H9 (cell line): ENCODE data around the gene R3HDML. TPM values are rescaled to one million over a fixed set of nuclear protein-coding genes. Genes with fewer than 3 reads are reported as not detected.

Experiments
- DNase-seq: peaks from one replicate; pipeline ENCODE4 v3.0.0-alpha.2; 2017
- H2AFZ ChIP-seq: one replicate; pipeline ENCODE4 v1.6.1; 2013; ENCODE audit warnings: mild to moderate bottlenecking, low read length, control low read depth, moderate library complexity
- H2AK5ac ChIP-seq: 2 replicates; pipeline ENCODE4 v1.6.1; 2013; ENCODE audit warnings: low read length, control low read depth, mixed read lengths; ENCODE audit not compliant: insufficient read length
- H2BK120ac ChIP-seq: one replicate; pipeline ENCODE4 v1.6.1; 2013; ENCODE audit warnings: low read depth, mild to moderate bottlenecking, low read length, control low read depth, inconsistent platforms; ENCODE audit not compliant: poor library complexity, severe bottlenecking
- H2BK12ac ChIP-seq: 2 replicates; pipeline ENCODE4 v1.6.1; 2013; ENCODE audit warnings: low read length, control low read depth, mixed read lengths, low read depth; ENCODE audit not compliant: insufficient read length
- H2BK15ac ChIP-seq: 2 replicates; pipeline ENCODE4 v1.6.1; 2013; ENCODE audit warnings: low read depth, low read length, control low read depth
- H2BK20ac ChIP-seq: one replicate; pipeline ENCODE4 v1.6.1; 2013; ENCODE audit warnings: low read depth, mild to moderate bottlenecking, low read length, control low read depth, inconsistent platforms; ENCODE audit not compliant: poor library complexity, severe bottlenecking
- H2BK5ac ChIP-seq: 2 replicates; pipeline ENCODE4 v1.6.1; 2013; ENCODE audit warnings: low read length, control low read depth, mixed read lengths; ENCODE audit not compliant: insufficient read length
- H3K14ac ChIP-seq: 2 replicates; pipeline ENCODE4 v1.6.1; 2013; ENCODE audit warnings: low read length, control low read depth; ENCODE audit not compliant: insufficient read depth
- H3K18ac ChIP-seq: 2 replicates; pipeline ENCODE4 v1.6.1; 2013; ENCODE audit warnings: low read depth, mild to moderate bottlenecking, mixed read lengths, low read length, control low read depth; ENCODE audit not compliant: insufficient read length
- H3K23ac ChIP-seq: 2 replicates; pipeline ENCODE4 v1.6.1; 2013; ENCODE audit warnings: low read length, control low read depth, mixed read lengths, low read depth; ENCODE audit not compliant: insufficient read length
- H3K23me2 ChIP-seq: 2 replicates; pipeline ENCODE4 v1.6.1; 2013; ENCODE audit warnings: low read depth, mild to moderate bottlenecking, mixed read lengths, low read length, control low read depth; ENCODE audit not compliant: insufficient read length, poor library complexity, severe bottlenecking
- H3K27ac ChIP-seq: 2 replicates; pipeline ENCODE4 v1.5.1; 2013; ENCODE audit warnings: low read length, control low read depth, mixed read lengths, low read depth; ENCODE audit not compliant: insufficient read length
- H3K27me3 ChIP-seq: 2 replicates; pipeline ENCODE4 v1.6.1; 2013; ENCODE audit warnings: low read length, control low read depth, inconsistent platforms; ENCODE audit not compliant: insufficient read depth
- H3K4ac ChIP-seq: 2 replicates; pipeline ENCODE4 v1.6.1; 2013; ENCODE audit warnings: low read depth, mild to moderate bottlenecking, control low read depth, inconsistent platforms, low read length, moderate library complexity
- H3K4me1 ChIP-seq: 2 replicates; pipeline ENCODE4 v1.6.1; 2013; ENCODE audit warnings: low read length, control low read depth, inconsistent platforms; ENCODE audit not compliant: insufficient read depth
- H3K4me2 ChIP-seq: 2 replicates; pipeline ENCODE4 v1.6.1; 2013; ENCODE audit warnings: low read length, control low read depth, mixed read lengths; ENCODE audit not compliant: insufficient read length, insufficient read depth
- H3K56ac ChIP-seq: 2 replicates; pipeline ENCODE4 v1.6.1; 2013; ENCODE audit warnings: low read depth, mild to moderate bottlenecking, mixed read lengths, low read length, control low read depth; ENCODE audit not compliant: insufficient read length
- H3K79me1 ChIP-seq: 2 replicates; pipeline ENCODE4 v1.6.1; 2013; ENCODE audit warnings: low read depth, mild to moderate bottlenecking, moderate library complexity, low read length, control low read depth, inconsistent platforms; ENCODE audit not compliant: insufficient read depth, poor library complexity, severe bottlenecking
- H3K79me2 ChIP-seq: 2 replicates; pipeline ENCODE4 v1.6.1; 2013; ENCODE audit warnings: low read length, control low read depth, inconsistent platforms; ENCODE audit not compliant: insufficient read depth
- H3K9ac ChIP-seq: 2 replicates; pipeline ENCODE4 v1.6.1; 2013; ENCODE audit warnings: low read length, control low read depth, mixed read lengths; ENCODE audit not compliant: insufficient read length; ENCODE audit errors: extremely low read depth
- H3K9me3 ChIP-seq: one replicate; pipeline ENCODE4 v1.6.1; 2013; ENCODE audit warnings: low read depth, low read length, inconsistent platforms; ENCODE audit not compliant: control insufficient read depth
- H3T11ph ChIP-seq: one replicate; pipeline ENCODE4 v1.6.1; 2013; ENCODE audit warnings: mild to moderate bottlenecking, low read length, control low read depth, inconsistent platforms
- H4K20me1 ChIP-seq: one replicate; pipeline ENCODE4 v1.6.1; 2013; ENCODE audit not compliant: control insufficient read depth, insufficient read length, insufficient read depth
- H4K5ac ChIP-seq: 2 replicates; pipeline ENCODE4 v1.6.1; 2013; ENCODE audit warnings: low read depth, mild to moderate bottlenecking, mixed read lengths, low read length, control low read depth; ENCODE audit not compliant: insufficient read length
- H4K8ac ChIP-seq: replicated peaks from 2 replicates; pipeline ENCODE4 v1.6.1; 2013; ENCODE audit warnings: low read length, control low read depth, mixed read lengths, low read depth; ENCODE audit not compliant: insufficient read length
- H4K91ac ChIP-seq: 2 replicates; pipeline ENCODE4 v1.6.1; 2013; ENCODE audit warnings: low read depth, mild to moderate bottlenecking, moderate library complexity, mixed read lengths, low read length, control low read depth; ENCODE audit not compliant: insufficient read length
- H3K27ac Mint-ChIP-seq, 3 experiments: 2 replicates in 2 of 3; 3 replicates in 1 of 3; pipeline ENCODE4 v1.8.0; 2020 to 2021; ENCODE audit warnings: mixed read lengths in 3 of 3, mild to moderate bottlenecking in 1 of 3, moderate library complexity in 1 of 3
- H3K27me3 Mint-ChIP-seq: 2 replicates; pipeline ENCODE4 v1.8.0; 2021; ENCODE audit warnings: low read depth, mild to moderate bottlenecking, moderate library complexity, mixed read lengths
- H3K36me3 Mint-ChIP-seq, 3 experiments: 2 replicates in 2 of 3; 3 replicates in 1 of 3; pipeline ENCODE4 v1.8.0; 2020 to 2021; ENCODE audit warnings: low read depth in 3 of 3, mixed read lengths in 3 of 3; ENCODE audit not compliant: insufficient read depth in 1 of 3
- H3K4me1 Mint-ChIP-seq, 2 experiments: 2 replicates each; pipeline ENCODE4 v1.8.0; 2020; ENCODE audit warnings: mixed read lengths in 2 of 2
- H3K4me3 Mint-ChIP-seq, 2 experiments: 2 replicates in 1 of 2; 3 replicates in 1 of 2; pipeline ENCODE4 v1.8.0; 2020 to 2021; ENCODE audit warnings: mild to moderate bottlenecking in 2 of 2, mixed read lengths in 2 of 2, moderate library complexity in 1 of 2
- H3K9me3 Mint-ChIP-seq, 2 experiments: 2 replicates in 1 of 2; 3 replicates in 1 of 2; pipeline ENCODE4 v1.8.0; 2020; ENCODE audit warnings: mild to moderate bottlenecking in 2 of 2, mixed read lengths in 2 of 2, moderate library complexity in 1 of 2
- CTCF ChIP-seq: fragments of 200-600 bp; sonication (generic); conservative IDR thresholded peaks from 3 replicates; pipeline ENCODE4 v1.8.0; 2021; ENCODE audit warnings: antibody characterized with exemption, mild to moderate bottlenecking
- WGBS: extraction: QIAGEN DNeasy Blood & Tissue Kit; methylation state at CpG from one replicate; pipeline ENCODE4 v1.1.7; 2013; ENCODE audit warnings: missing lambda C conversion rate, low lambda C conversion rate, mixed read lengths; ENCODE audit not compliant: insufficient read length; ENCODE audit errors: extremely low coverage; 5-methylcytosine and 5-hydroxymethylcytosine counted together
- long read RNA-seq: library from polyadenylated mRNA; unstranded; transcript quantifications from one replicate; pipeline ENCODE4 v2.0.0, GENCODE V29; 2020
- total RNA-seq: library from RNA; stranded (reverse); gene quantifications from 2 replicates; pipeline ENCODE4 v1.2.1, GENCODE V29; 2021

The R3HDML gene
- not detected in 2 replicates for total RNA-seq
- long read RNA-seq, result 0 reads

GRCh38 chr20:44336725-44337380 lies at the start of gene R3HDML:
TSS of gene R3HDML (plus strand) at chr20:44337043. CDS start at chr20:44337158, 115 bp downstream.
- H2BK20ac ChIP-seq, result no peak within 1 kb of the TSS
- H3K27ac ChIP-seq, result no peak within 1 kb of the TSS
- H3K9me3 ChIP-seq, result no peaks in the 10 kb centered on the region
- H3K4me1 ChIP-seq, result no peaks in the 10 kb centered on the region
- H4K91ac ChIP-seq, result no peak within 1 kb of the TSS
- H3K4me1 Mint-ChIP-seq, result peaks cover 13 to 20% of the 10 kb centered on the region in 2 experiments
- no peak within 1 kb of the TSS for H2BK120ac ChIP-seq
- H3K79me1 ChIP-seq, result no peaks in the 10 kb centered on the region
- no peaks in the 10 kb centered on the region for H3K27me3 Mint-ChIP-seq
- H4K5ac ChIP-seq, result no peak within 1 kb of the TSS
- no peak within 1 kb of the TSS for H3K56ac ChIP-seq
- no peaks in the 10 kb centered on the region for H3K23me2 ChIP-seq
- no peaks in the 10 kb centered on the region for H3K9me3 Mint-ChIP-seq
- no peak within 1 kb of the TSS for H2AK5ac ChIP-seq
- no peak within 1 kb of the TSS for H3K23ac ChIP-seq
- H3K27me3 ChIP-seq, result no peaks in the 10 kb centered on the region
- peak within 1 kb of the TSS in 1 of 2 experiments; percentile 15; a peak in 1 of 5 replicates for H3K4me3 Mint-ChIP-seq
- no peak within 1 kb of the TSS for H3K14ac ChIP-seq
- H4K8ac ChIP-seq, result no peak within 1 kb of the TSS
- H3K36me3 Mint-ChIP-seq, result no peaks in the 10 kb centered on the region
- no peak within 1 kb of the TSS for H2BK15ac ChIP-seq
- H3T11ph ChIP-seq, result no peak within 1 kb of the TSS
- no peak within 1 kb of the TSS for H3K4me2 ChIP-seq
- H2BK12ac ChIP-seq, result no peak within 1 kb of the TSS
- TF ChIP-seq CTCF, result no peak
- no peak within 1 kb of the TSS for H3K4ac ChIP-seq
- no peak within 1 kb of the TSS for H2AFZ ChIP-seq
- no peak within 1 kb of the TSS for H3K18ac ChIP-seq
- DNase-seq, result no peak
- H3K9ac ChIP-seq, result no peak within 1 kb of the TSS
- peak within 1 kb of the TSS; percentile 6 to 41 (median 11); a peak in 1 of 7 replicates for H3K27ac Mint-ChIP-seq
- H4K20me1 ChIP-seq, result no peaks in the 10 kb centered on the region
- no peak within 1 kb of the TSS for H2BK5ac ChIP-seq
- WGBS, result no CpG with 5 or more reads among the region's 16 CpGs
- no peaks in the 10 kb centered on the region for H3K79me2 ChIP-seq
